Measurements from ENCODE around the gene PURB. TPM values are rescaled to one million over a fixed set of nuclear protein-coding genes. Genes with fewer than 3 reads are reported as not detected.
"Not testable (repeated sequence)": the region's sequence is repeated elsewhere in the genome, so short reads cannot be mapped to it uniquely, and the experiment has no call there.

Gene PURB
- 10 to 100 TPM; 27.7 to 42.5 TPM for total RNA-seq
- long read RNA-seq, donor 1, full-length matches to known transcripts: 16 of 16 reads
- long read RNA-seq, donor 1, partial matches to known transcripts: 0 of 16 reads
- long read RNA-seq, donor 1, other reads (novel, unspliced or antisense): 0 of 16 reads
- long read RNA-seq, donor 2, full-length matches to known transcripts: 5 of 5 reads
- long read RNA-seq, donor 2, partial matches to known transcripts: 0 of 5 reads
- long read RNA-seq, donor 2, other reads (novel, unspliced or antisense): 0 of 5 reads

GRCh38 chr7:44885394-44886317, at the start of gene PURB:
TSS of gene PURB (minus strand) at chr7:44885530. CDS start at chr7:44885348, 182 bp downstream.
- intact Hi-C loops (cut with DNase I): no loop called here
- peak; percentile 98 for DNase-seq (ENCODE audit: low spot score)

- intact Hi-C loops (cut with DNase I): no loop called here
- DNase-seq (ENCODE audit: low spot score): no peak
Observed at GRCh38 chr7:44935016-44935415, 49.7 kb upstream of the PURB start.

- peak; percentile 35 for DNase-seq (ENCODE audit: low spot score)
Observed at GRCh38 chr7:44934510-44934909, 49.2 kb upstream of the PURB start.

GRCh38 chr7:44930921-44931320, 45.6 kb upstream of the PURB start:
- no peak for DNase-seq (ENCODE audit: low spot score)

More at GRCh38 chr7:44934510-44934909, 49.2 kb upstream of the PURB start:
- intact Hi-C loops (cut with DNase I): not testable (repeated sequence)

GRCh38 chr7:44922351-44922694, 37.0 kb upstream of the PURB start:
- DNase-seq (ENCODE audit: low spot score): no peak
- intact Hi-C loops (cut with DNase I): loop anchor here (5.0 kb wide), 2 partner anchors 65 to 330 kb away; no protein-coding TSS in a partner anchor

More at GRCh38 chr7:44930921-44931320, 45.6 kb upstream of the PURB start:
- intact Hi-C loops (cut with DNase I): no loop called here

DNA sequence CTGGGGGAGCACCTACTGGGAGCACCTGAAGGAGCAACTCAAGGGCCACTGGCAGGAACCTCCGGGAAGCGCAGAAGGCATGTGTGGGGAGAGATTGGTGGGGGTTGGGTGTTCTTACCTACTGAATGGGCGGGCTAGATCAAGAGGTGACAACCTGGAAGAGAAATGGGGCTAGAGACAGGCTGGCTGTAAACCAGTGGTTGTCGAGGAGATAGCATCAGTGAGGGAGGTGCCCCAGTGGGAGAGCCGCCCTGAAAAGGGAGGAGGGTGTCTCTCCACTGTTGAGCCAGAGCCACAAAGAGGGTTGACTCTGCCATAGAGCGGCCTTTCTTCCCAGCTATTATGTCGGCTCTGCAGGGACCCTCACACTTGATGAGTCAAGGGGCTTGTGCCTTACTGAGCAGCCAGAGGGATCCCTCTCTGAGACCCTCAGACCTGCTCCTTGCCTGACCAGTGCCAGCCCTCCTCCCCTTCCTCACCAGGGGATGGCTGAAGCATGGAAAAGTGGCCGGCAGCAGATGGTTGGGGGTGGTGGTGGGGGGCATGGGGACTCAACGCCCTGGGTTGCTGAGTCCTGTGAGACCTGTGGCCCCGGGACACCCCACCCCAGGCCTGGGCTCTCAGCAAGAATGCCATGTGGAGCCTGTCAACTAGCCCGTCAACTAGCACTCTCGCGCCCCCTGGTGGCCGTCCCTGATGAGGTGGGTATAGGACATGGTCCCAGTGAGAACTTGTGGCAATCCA, 36.4 kb upstream of the PURB start:
- intact Hi-C loops (cut with DNase I): loop anchor here (5.0 kb wide), 2 partner anchors 64 to 329 kb away; no protein-coding TSS in a partner anchor

GRCh38 chr7:44920119-44920518, 34.8 kb upstream of the PURB start:
- intact Hi-C loops (cut with DNase I): loop anchor here (5.0 kb wide), 2 partner anchors 63 to 328 kb away; no protein-coding TSS in a partner anchor
- no peak for DNase-seq (ENCODE audit: low spot score)

More for the DNA sequence above, 36.4 kb upstream of the PURB start:
- DNase-seq (ENCODE audit: low spot score): peak; percentile 98

- intact Hi-C loops (cut with DNase I): no loop called here
- no peak for DNase-seq (ENCODE audit: low spot score)
Observed at GRCh38 chr7:44918029-44918428, 32.7 kb upstream of the PURB start.

DNA sequence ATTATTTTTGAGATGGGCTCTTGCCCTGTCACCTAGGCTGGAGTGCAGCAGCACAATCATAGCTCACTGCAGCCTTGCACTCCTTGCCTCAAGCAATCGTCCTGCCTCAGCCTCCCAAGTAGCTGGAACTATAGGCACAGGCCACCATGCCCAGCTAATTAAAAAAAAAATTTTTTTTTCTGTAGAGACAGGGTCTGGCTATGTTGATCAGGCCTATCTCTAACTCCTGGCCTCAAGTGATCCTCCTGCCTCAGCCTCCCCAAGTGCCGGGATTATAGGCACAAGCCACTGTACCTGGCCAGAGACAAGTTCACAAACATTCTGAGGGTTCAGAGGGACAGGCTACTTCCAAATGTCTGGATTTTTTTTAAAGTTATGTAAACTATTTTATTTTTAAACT, 32.1 kb upstream of the PURB start:
- DNase-seq (ENCODE audit: low spot score): peak; percentile 18
- intact Hi-C loops (cut with DNase I): no loop called here

DNA sequence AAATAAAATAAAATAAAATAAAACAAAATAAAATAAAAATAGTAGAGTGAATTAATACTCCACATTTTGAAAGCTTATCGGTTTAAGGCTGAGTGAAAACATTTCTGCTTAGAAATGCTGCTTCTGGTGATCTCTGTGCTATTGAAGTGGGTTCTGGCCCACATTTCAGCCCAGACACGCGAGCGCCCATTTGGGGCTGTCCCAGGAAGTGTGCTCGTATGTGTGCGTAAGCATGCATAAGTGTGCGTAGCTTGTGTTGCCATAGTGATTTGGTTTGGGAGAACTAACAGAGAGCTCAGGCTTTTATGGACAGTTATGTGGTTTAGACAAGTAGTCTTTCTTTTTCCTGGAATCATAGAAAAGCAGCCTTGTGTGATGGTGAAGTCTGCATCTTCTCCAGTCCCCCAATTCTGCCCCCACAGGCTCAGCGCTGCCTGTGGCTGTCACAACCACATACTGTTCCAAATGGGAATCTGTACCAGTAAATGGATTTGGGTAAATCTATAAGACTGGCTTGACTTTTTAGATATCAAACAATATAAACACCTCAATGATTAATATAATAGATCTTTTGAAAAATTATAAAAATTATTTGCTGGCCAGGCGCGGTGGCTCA, 29.8 kb upstream of the PURB start:
- intact Hi-C loops (cut with DNase I): no loop called here
- peak; percentile 46 for DNase-seq (ENCODE audit: low spot score)

- intact Hi-C loops (cut with DNase I): no loop called here
- DNase-seq (ENCODE audit: low spot score): peak; percentile 70
Observed at GRCh38 chr7:44912775-44913347, 27.5 kb upstream of the PURB start.

DNA sequence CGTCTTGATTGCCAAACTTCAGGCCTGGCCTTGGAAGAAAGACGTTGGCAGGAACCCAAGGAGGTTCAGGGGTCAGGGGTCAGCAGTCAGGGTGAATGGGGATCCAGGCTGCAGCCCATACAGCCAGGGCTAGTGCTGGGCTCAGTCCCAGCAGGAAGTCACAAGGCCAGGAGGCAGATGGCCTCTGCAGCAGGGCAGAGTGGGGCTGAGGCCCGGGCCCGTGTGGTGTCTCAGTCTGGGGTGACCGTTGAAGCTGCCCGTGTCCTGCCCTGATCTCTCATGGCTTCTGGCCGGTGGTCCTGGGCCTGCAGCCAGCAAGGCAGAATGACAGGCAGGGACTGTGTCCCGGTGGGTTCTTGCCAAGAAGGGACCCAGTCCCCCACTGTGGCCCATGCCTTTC, 26.6 kb upstream of the PURB start:
- intact Hi-C loops (cut with DNase I): no loop called here
- DNase-seq (ENCODE audit: low spot score): peak; percentile 78

DNA sequence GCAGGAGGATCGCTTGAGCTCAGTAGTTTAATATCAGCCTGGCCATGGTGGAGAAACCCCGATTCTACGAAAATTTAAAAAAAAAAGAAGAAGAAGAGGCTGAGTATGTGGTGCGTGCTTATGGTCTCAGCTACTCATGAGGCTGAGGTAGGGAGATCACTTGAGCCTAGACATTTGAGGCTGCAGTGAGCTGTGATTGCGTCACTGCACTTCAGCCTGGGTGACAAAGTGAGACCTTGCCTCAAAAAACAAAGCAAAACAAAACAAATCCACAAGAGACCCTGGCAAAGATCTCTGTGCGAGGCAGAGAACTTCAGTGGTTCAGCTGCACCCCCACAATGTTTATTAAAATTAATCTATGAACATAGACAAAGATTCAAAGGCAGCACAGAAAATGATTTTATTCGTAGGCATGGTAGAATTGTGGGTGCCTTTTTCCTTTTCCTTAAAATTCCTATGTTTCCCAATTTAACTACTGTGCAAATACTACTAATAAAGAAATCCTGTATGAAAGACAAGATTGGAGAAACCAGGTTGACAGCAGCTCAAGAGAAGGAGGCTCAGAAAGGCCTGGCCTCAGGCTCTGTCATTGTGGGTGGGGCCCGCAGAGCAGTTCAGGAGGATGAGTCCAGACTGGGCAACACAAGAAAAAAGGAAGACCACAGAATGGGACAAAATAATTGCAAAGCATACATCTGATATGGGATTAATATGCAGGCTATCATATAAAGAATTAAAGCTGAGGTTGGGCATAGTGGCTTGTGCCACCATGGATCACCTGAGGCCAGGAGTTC, 24.5 kb upstream of the PURB start:
- intact Hi-C loops (cut with DNase I): no loop called here

GRCh38 chr7:44906965-44907364, 21.6 kb upstream of the PURB start:
- intact Hi-C loops (cut with DNase I): no loop called here
- DNase-seq (ENCODE audit: low spot score): peak; percentile 15

More for the DNA sequence above, 24.5 kb upstream of the PURB start:
- no peak for DNase-seq (ENCODE audit: low spot score)

GRCh38 chr7:44905002-44905635, 19.8 kb upstream of the PURB start:
- DNase-seq (ENCODE audit: low spot score): peak; percentile 52
- intact Hi-C loops (cut with DNase I): no loop called here

DNA sequence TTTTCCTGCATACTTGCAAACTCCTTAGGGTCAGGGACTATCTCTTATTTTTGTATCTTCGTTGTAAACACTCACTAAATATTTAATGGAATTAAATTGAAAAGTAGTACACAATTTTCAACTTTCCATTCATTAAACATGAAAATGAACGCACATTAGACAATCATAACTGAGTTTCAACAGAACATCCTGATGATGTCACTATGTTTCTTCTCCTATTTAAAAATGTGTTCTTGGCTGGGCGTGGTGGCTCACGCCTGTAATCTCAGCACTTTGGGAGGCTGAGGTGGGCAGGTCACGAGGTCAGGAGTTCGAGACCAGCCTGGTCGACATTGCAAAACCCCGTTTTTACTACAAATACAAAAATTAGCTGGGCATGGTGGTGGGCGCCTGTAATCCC, 14.1 kb upstream of the PURB start:
- intact Hi-C loops (cut with DNase I): no loop called here
- DNase-seq (ENCODE audit: low spot score): no peak

DNA sequence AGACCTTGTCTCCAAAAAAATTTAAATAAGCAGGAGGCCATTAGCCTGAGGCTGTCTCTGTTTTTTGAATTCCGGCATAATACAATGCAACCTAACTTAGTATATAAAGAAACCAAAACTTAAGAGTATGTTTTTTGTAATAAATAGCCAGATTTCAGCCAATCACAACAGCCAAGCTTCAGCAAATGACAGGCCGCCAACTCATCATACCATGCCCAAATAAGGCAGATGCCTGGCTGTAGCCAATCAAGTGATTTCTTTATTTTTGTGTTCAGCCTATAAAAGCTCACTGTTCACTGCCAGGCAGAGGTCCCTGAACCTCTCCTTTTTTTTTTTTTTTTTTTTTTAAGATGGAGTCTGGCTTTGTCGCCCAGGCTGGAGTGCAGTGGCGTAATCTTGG, 12.7 kb upstream of the PURB start:
- intact Hi-C loops (cut with DNase I): no loop called here
- no peak for DNase-seq (ENCODE audit: low spot score)

DNA sequence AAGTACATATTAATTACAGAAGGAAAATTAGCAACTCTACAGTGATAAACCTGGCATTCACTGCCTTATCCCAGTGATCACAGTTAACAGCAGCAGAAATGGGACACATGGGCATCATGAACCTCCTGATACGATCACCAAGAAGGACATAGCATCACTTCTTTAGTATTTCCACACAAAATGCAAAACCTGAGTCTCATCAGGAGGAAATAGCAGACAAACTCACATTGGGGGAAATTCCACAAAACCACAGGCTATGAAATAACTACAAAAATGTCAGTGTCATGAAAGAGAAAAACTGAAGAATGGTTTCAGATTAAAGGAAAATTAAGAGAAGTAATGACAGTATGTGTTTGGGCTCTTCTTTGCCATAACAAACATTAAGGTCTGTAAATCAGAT, 12.0 kb upstream of the PURB start:
- intact Hi-C loops (cut with DNase I): no loop called here
- DNase-seq (ENCODE audit: low spot score): no peak
